T1000 (cell line): ENCODE measurements around the gene CYB561.

Source experiments
- DNase-seq: peaks from one replicate; lab custom pipeline; 2025; ENCODE audit warnings: mixed read lengths; lab: John Stamatoyannopoulos, UW

The CYB561 gene

DNA sequence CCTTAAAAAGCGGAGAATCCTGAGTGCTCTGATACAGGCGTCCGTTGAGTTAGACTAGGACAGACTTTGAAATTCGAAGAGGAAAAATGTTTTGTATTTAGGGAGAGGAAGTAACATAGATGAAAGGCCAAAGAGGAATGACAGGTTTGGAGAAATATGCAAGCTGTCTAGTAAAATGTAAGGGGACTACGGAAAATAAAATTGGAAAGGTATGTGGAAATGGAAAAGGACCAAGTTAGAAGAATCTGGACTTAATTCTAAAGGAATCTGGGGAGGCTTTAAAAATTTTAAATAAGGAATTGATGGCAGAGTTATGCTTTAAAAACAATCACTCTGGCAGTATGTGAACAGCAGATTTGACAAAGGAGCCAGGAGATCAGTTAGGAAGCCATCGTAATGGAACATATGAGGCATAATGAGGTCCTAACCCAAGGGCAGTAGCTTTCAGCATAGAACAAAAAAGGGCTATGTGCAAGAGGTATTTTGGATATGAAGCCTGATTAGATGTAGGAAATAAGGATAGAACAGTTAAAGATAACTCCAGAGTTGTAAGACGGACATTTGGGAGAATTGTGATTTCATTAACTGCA is 38.3 kb downstream of the CYB561 start:
- DNase-seq = no peak

DNA sequence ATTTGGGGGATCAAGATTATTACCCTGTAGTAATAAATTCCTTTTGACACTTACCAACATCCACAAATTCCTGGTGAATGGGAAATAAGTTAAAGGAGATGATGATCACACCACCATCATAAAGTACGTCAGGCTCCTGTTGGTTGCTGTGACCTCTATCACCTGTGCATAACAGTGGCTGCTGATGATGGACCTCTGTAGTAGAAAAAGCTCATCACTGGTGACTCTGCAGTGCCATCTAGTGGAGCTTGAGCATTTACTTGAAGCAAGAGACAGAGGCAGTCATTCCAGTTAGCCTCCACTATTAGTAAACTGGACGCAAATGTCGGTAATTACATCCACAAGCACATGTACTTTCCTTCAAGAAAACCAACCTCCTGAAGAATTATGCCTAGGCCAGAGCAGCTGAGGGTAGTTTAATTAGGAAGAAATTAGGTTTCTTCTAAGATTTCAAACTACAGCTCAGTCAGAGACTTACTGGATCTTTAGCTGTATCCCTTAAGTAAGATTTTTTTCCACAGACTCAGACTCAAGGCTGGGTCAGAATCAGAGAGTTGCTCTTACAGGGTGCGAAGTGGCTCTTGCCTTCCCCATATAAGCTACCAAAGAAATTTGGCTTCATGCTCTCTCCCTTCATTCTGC is 39.3 kb downstream of the CYB561 start:
- DNase-seq = peak; percentile 85

DNA sequence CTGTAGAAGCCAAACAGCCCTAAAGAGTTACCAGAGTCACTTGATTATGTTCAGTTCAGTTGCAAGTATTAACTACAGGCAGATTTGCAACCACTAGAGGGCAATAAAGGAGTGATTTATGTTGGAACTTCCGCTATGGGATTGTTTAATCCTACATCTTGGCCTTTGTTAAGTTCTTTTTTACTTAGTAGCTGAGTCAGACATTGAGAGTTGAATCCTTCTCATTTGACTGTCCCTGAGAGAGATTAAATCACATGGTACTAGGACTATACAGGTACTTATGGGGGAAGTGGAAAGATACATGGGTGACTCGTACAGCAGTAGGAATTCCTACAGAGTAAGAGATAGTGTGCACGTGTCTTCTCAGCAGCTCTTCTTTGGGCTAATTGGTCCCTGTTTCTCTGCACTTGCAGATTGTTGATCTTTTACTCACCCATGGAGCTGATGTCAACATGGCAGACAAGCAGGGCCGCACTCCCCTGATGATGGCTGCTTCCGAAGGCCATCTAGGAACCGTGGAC is 40.3 kb downstream of the CYB561 start:
- DNase-seq = peak; percentile 52

- DNase-seq = no peak
Observed at GRCh38 chr17:63405020-63405419, 41.1 kb downstream of the CYB561 start.

GRCh38 chr17:63402431-63403212 is 43.5 kb downstream of the CYB561 start:
- DNase-seq = no peak

GRCh38 chr17:63399856-63400255 is 46.2 kb downstream of the CYB561 start:
- DNase-seq = no peak

- DNase-seq = no peak
Observed at GRCh38 chr17:63399316-63399715, 46.8 kb downstream of the CYB561 start.

DNA sequence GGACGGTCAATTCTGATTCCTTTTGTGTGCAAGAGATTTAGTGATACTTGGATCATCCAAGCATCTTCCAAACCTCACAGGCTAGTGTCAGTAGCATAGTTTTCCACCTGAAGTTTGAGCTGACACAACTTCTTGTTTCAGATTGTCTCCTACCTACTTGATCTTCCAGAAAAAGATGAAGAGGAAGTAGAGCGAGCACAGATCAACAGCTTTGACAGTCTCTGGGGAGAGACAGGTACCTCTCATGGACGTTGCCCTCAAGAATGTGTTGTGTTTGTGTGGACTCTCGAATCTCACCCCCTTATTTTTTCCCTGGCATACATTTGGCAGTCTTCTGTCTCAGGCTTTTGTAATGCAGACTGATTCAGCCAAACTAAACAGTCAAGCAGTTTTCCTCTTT is 47.4 kb downstream of the CYB561 start:
- DNase-seq = no peak

DNA sequence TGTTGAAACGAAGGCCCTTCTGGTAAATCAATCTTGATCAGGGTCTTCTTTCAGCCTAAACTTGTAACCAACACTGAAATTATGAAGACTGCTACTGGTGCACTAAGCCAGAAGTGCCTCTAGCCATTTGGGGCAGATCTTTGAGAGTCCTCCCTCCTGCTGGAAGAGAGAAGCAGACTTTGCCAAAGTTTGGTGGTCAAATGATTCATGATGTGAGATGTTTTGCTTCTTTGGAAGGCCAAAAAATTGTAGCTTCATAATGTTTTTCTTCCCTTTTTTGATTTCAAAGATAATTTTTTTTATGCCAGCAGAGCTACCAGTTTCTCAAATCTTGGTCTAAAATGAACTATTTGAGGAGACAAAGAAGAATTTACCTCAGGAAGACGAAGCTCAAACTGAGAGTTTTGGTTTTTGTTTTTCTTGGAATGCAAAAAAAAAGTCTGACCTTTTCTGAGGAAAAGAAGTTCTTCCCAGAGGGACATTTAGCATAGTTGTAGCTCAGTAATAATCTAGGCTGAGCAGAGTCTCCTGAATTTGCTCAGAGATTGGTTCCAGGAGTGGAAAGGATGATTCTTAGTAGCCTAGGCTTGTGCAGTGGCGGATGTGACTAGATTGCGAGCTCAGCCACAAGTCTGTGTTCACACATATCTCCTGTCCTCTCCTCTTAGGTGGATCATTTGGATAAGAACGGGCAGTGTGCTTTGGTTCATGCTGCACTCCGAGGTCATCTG is 50.9 kb downstream of the CYB561 start:
- DNase-seq = no peak

- DNase-seq = no peak
Observed at GRCh38 chr17:63390090-63390489, 56.0 kb downstream of the CYB561 start.

GRCh38 chr17:63387656-63388340 is 58.3 kb downstream of the CYB561 start:
- no peak for DNase-seq

- no peak for DNase-seq
Observed at GRCh38 chr17:63382826-63383225, 63.3 kb downstream of the CYB561 start.
